GM21515 (cell line): ENCODE measurements around the gene TXNL4A.

Source experiments
- ATAC-seq: cut with Tn5 transposase; IDR thresholded peaks from one replicate; pipeline ENCODE4 v1.9.1; 2021; ENCODE audit not compliant: unreplicated experiment

Gene TXNL4A

DNA sequence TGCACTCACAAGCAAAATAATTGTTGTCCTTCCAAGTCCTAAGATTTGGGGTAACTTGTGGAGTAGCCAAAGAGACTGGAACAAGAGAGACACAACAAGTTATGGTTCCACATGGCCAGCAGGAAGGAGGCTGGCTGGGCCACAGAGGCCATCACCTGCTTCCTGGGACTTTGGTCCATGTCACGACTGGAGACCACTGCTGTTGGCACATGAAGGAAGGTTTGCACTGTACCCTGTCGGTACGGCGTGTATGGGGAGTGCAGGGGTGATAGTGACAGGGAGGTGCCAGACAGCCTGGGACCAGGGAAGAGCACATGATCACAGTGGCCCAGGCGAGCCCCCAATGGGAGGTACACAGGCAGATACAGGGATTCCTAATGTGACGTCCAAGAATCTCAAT is 52.4 kb downstream of the TXNL4A start:
- no peak for ATAC-seq

DNA sequence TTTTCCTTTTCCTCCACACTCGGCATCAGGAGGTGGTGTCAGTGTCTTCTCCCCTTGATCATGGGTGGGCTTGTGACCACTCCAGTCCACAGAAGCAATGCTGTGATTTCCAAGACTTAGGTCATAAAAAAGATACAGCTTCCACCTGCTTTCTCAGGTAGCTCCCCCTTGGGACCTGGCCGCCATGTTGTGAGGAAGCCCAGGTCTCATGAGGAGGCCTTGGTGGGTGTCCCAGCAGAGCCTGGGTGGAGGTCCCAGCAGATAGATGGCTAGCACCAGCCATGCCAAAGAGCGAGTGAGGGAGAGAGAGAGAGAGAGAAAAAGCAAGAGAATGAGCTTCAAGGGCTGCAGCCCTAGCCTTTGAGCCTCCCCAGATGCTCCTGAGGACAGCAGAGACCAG is 52.9 kb downstream of the TXNL4A start:
- no peak for ATAC-seq

DNA sequence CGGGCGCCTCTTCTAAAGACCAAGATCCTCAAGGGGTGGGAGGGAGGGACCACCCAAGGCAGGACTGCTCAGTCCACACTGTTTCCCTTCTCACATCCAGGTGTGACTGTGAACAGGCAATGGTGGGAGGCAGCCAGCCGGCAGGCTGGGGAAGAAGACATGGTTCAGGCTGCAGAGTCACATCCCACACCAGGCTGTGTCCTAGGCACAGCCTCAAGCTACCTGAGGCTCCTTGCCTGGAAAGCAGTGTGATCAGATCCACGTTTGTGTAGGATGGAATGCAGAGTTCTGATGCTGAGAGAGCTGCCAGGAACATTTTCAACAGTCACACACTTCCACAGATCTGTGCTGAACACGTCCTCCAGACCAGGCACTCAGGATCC is 53.3 kb downstream of the TXNL4A start:
- ATAC-seq, result no peak

GRCh38 chr18:79934311-79935097 is 53.9 kb downstream of the TXNL4A start:
- ATAC-seq, result no peak

DNA sequence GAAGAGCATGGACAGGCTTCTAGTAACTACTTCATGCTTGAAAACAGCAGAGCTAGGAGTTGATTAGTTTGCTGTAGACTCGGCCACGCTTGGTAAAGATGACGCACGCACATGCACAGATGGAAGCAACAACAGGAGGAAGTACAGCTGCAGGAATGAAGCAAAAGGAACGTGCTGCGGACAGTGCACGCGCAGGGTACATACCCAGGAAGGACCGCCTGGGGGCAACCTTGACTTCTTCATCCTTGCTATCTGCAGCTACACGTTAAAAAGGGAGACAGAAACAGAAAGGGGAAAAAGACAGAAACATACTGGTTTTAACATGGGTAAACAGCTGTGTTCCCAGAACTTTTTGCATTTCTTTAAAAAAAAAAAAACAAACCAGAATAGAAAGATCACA is 54.6 kb downstream of the TXNL4A start:
- ATAC-seq, result no peak

- ATAC-seq, result no peak
These were observed 55.5 kb downstream of the TXNL4A start for GRCh38 chr18:79932907-79933306.

- ATAC-seq, result no peak
These were observed 56.9 kb downstream of the TXNL4A start for GRCh38 chr18:79931475-79931874.

GRCh38 chr18:79930020-79930642 is 58.2 kb downstream of the TXNL4A start:
- ATAC-seq, result no peak

GRCh38 chr18:79928563-79928960 is 59.8 kb downstream of the TXNL4A start:
- no peak for ATAC-seq

DNA sequence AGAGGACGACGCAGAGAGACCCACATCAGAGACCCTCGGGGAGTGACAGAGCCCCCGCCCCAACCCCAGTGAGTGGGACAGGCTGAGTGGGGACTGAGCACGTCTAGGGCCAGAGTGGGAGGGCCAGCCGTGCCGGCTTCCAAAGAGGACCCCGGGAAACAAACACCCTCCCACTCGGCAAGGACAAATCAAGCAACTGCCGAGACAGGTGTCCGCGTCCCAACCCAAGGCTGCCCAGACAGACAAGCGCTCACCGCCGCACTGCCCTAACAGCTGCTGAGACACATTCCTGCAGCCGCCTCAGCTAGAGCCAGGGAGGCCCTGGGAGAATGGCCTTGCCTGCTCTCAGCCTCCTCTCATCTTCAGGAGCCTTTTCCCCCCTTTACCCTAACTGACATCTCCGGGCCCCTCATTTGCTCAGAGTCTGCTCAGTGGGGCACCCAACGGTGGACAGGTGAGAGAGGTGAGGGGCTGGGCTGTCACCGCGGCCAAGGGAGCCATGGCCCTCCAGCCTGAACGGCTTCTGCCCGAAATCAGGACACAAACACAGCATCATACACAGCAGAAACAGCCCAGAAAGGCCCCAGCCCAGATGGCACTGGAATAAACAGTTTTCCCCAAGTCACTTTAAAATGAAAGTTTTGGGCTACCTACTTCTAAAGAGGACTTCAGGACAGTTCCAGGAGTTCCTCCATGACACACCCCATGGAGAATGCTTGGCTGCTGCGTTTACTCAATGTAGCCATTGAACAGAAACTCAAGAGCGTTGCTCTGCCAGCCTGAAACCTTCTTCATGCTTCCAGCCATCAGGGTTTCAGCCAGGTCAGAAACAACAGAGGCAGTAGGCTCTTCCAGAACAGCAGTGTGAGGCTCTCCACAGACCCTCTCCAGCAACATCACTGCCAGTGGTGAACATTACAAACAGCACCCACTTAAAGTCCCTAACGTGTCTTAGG is 60.5 kb downstream of the TXNL4A start:
- ATAC-seq, result no peak

DNA sequence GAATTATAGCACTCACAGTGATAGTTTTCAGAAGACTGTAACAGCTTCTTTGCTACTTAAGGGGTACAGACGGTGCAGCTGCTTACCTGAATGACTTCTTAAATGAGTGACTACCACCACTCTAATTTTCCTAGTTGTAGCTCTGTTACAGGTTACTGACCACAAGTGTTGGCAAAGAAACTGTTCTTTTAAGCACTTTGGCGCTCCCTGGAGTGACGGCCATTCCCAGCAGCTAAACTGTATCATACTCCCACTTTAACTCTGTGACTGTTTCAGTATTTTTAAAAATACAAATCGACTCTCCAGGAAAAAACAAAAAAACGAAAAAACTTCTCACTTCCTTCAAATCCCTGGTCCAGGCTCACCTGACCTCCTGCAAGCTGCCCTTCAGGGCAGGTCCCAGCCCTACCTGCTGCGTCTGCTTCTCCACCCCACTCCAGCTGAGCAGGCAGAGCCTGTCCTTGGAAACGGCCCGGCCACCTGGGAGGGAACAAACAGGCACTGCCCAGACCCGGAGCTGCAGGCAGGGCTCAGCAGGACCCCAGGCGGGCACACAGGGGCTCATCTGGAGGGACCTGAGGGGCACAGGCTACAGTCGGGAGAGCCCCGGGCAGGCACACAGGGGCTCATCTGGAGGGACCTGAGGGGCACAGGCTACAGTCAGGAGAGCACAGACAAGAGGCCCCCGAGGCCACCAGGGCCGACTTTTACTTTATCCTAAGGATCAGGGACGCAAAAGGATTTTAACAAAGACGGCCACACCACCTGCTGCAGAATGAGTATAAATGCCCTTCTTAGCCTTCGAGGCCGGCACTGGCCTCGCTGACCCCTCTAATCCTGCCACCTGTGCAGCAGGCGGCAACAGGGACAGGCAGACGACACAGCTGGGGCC is 61.4 kb downstream of the TXNL4A start:
- ATAC-seq, result no peak

- no peak for ATAC-seq
These were observed 62.1 kb downstream of the TXNL4A start for GRCh38 chr18:79926306-79926705.

DNA sequence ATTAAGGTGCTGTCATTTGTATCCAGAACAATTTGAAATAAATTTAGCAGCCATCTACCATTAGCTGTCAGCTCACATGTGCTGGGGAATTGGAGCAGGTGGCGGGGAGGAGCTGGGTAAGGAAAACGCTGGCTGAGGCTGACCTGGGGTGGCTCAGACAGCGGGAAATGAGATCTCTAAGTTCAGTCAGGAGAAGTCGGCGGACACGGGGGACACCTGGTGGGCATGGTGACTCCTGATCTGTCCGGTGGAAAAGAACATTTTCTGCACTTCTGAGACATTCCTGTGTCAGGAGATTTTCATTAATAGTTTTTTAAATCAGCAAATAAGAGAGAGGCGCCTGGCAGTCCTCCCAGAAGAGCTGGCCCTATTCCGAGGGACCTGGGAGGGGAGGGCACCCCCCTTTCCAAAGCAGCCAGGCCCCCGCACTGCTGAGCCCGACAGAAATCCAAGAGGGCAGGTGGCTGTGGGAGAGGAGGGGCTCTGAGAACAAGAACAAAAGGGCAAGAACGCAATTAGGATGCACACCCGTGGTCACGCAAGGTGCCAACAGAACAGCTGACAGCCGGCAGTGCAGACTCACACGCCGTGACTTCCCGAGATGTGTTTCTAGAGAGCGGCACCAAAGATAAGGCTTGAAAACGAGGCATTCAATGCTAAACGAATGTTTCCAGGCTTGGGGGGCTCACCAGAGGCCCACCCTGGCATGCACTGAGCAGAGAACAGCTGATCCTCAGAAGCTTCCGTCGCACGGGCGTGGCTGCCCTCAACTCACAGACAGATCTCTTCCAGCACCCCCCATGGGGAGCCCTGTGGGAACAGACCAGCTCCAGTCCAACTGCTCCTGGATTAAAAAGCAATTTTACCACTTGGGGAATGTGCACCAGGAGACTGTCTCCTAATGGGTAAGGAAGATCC is 63.3 kb downstream of the TXNL4A start:
- ATAC-seq, result no peak

GRCh38 chr18:79923896-79924585 is 64.3 kb downstream of the TXNL4A start:
- no peak for ATAC-seq

- ATAC-seq, result no peak
These were observed 65.4 kb downstream of the TXNL4A start for GRCh38 chr18:79922971-79923411.

GRCh38 chr18:79921984-79922965 is 66.1 kb downstream of the TXNL4A start:
- no peak for ATAC-seq
